Left lung (tissue), 10 donors: ENCODE measurements around the gene ARHGAP44. TPM values are rescaled to one million over a fixed set of nuclear protein-coding genes. Genes with fewer than 3 reads are reported as not detected.
A peak's percentile ranks its signal among the peaks of the same experiment; 100 is the strongest.

Source experiments
- ATAC-seq: fragments of 200-7000 bp; cut with Tn5 transposase; one replicate; pipeline ENCODE4 v1.9.1; 2020; ENCODE audit warnings: moderate library complexity
- DNase-seq, 4 donors: peaks; one replicate each; pipeline ENCODE4 v3.0.0-alpha.2; 2013 to 2020
- H3K27ac ChIP-seq, 2 donors: fragments of 200-600 bp; sonication (generic) in 1 of 2; one replicate each; pipeline versions ENCODE4 v1.5.0 to v1.8.0; 2020 to 2021
- H3K27me3 ChIP-seq, 2 donors: fragments of 200-600 bp; sonication (generic) in 1 of 2; one replicate each; pipeline versions ENCODE4 v1.5.0 to v1.8.0; 2020 to 2021
- H3K36me3 ChIP-seq, 2 donors: fragments of 200-600 bp; sonication (generic) in 1 of 2; one replicate each; pipeline versions ENCODE4 v1.5.0 to v1.8.0; 2020 to 2021
- H3K4me1 ChIP-seq, 2 donors: fragments of 200-600 bp; one replicate each; pipeline ENCODE4 v1.8.0; 2021
- H3K4me3 ChIP-seq, 2 donors: fragments of 200-600 bp; sonication (generic) in 1 of 2; one replicate each; pipeline versions ENCODE4 v1.5.0 to v1.8.0; 2020 to 2021; ENCODE audit warnings: mild to moderate bottlenecking in 1 of 2
- H3K9me3 ChIP-seq, 2 donors: fragments of 200-600 bp; sonication (generic) in 1 of 2; one replicate each; pipeline versions ENCODE4 v1.5.0 to v1.8.0; 2020 to 2021
- intact Hi-C, 2 donors: fragments of 100-400 bp; cut with DNase I; formaldehyde crosslinking; loops; one replicate each; pipeline versions ENCODE4 v1.11.2 to v1.14.2; 2022
- polyA plus RNA-seq, 6 donors: library from polyadenylated mRNA; unstranded; fragments of 120-200 nt; gene quantifications; one replicate each; pipeline ENCODE4 v1.2.1, GENCODE V29; 2013; ENCODE audit not compliant: insufficient read length in 6 of 6
- total RNA-seq, 2 donors: library from RNA; stranded (reverse); fragmentation: NEBNext Ultra II Directional; extraction: Animal tissue kit (Norgen Biotek cat#: 25700); gene quantifications; one replicate each; pipeline ENCODE4 v1.2.1, GENCODE V29; 2021
- TF ChIP-seq, protein P1 (sequence below), 2 donors: fragments of 200-600 bp; sonication (generic) in 1 of 2; IDR thresholded peaks; one replicate each; pipeline versions ENCODE4 v1.5.0 to v1.8.0; 2021; ENCODE audit warnings: antibody characterized with exemption in 2 of 2
- donor health status: DM: no; HTN: yes; CAD: no.
- donor health status: DM: no; HTN: no; CAD: no.

The ARHGAP44 gene
- total and polyA plus RNA-seq, 8 donors = 13.1 to 43.6 (median 17.9) TPM

DNA sequence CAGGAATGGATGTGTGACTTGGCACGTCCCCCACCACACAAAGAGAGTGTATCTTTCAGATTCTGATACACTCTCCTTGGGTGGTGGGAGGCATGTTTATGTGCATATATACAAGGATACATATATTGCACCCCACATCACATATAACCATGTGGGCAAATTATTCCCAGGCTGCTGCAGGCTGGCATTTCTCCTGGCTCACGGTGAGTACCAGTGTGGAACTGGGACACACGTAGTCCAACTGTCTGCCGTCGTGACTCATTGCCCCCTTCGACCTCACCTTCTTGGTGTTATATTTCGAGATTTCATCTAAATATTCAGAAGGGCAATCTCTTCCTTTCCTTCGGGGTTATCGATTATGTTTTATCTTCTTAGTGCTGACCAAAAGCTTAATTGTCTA is 24.4 kb downstream of the ARHGAP44 start:
- TF ChIP-seq, protein P1, sequence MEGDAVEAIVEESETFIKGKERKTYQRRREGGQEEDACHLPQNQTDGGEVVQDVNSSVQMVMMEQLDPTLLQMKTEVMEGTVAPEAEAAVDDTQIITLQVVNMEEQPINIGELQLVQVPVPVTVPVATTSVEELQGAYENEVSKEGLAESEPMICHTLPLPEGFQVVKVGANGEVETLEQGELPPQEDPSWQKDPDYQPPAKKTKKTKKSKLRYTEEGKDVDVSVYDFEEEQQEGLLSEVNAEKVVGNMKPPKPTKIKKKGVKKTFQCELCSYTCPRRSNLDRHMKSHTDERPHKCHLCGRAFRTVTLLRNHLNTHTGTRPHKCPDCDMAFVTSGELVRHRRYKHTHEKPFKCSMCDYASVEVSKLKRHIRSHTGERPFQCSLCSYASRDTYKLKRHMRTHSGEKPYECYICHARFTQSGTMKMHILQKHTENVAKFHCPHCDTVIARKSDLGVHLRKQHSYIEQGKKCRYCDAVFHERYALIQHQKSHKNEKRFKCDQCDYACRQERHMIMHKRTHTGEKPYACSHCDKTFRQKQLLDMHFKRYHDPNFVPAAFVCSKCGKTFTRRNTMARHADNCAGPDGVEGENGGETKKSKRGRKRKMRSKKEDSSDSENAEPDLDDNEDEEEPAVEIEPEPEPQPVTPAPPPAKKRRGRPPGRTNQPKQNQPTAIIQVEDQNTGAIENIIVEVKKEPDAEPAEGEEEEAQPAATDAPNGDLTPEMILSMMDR (IDR thresholded peaks at IDR 0.05) = no peak
- Histone ChIP-seq H3K9me3 (peaks cover 0 to 15% of the 10 kb centered on the region in 2 donors), H3K36me3 (no peaks in the 10 kb centered on the region), H3K27me3 (no peaks in the 10 kb centered on the region), H3K4me1 (no peaks in the 10 kb centered on the region), H3K27ac (no peak overlapping the region), H3K4me3 (no peak overlapping the region)
- intact Hi-C loops = no loop called here
- ATAC-seq (no peak), DNase-seq (no peak)

DNA sequence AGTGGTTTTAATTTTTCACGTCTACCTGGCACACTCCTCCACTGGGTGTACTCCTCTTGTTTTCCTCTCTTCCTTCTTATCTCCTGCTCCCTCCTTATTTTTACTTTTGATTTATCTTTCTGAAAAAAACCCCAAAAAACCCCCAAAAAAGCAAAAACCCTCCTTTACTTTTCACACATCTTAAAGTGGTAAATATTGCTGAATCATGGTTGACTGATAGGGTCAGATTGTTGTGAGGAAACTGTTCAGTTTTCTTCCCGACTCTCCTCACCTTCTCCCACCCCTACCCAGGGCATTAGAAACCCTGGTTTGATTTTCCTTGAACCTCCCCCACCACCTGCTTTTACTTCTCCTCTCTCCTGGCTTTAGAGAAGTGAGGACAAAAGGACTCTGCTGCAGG is 25.4 kb downstream of the ARHGAP44 start:
- DNase-seq (no peak), ATAC-seq (no peak)
- TF ChIP-seq, protein P1 (IDR thresholded peaks at IDR 0.05) = no peak
- intact Hi-C loops = no loop called here
- Histone ChIP-seq H3K9me3 (peaks cover 0 to 6% of the 10 kb centered on the region in 2 donors), H3K27me3 (no peaks in the 10 kb centered on the region), H3K27ac (no peak overlapping the region), H3K4me3 (no peak overlapping the region), H3K4me1 (no peaks in the 10 kb centered on the region), H3K36me3 (no peaks in the 10 kb centered on the region)

DNA sequence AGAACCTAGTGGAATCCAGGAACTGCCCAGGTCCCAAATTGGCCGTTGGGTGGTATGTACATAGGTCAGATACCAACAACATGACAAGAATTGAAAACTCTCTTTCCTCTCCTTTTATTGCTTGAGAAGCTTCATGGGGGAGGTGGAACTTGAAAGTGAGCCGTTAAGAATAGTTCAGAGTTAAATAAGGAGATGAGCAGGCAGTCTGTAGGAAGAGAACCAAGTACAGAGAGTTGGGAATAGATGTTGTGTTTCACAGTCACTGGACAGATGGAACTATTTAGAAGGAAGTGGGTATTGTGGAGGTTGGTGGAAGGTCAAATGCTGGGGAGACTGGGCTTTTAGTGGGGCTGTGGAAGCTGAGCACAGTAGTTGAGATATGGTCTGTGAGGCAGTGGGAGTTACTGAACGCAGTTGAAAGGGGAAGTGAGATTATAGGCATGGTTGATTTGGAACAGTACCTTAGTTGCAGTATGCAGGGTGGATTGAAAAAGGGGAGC is 26.4 kb downstream of the ARHGAP44 start:
- ATAC-seq (no peak), DNase-seq (no peak)
- Histone ChIP-seq H3K4me3 (no peak overlapping the region), H3K36me3 (no peaks in the 10 kb centered on the region), H3K4me1 (no peaks in the 10 kb centered on the region), H3K9me3 (no peaks in the 10 kb centered on the region), H3K27me3 (no peaks in the 10 kb centered on the region), H3K27ac (no peak overlapping the region)
- TF ChIP-seq, protein P1 (IDR thresholded peaks at IDR 0.05) = no peak
- intact Hi-C loops = no loop called here

DNA sequence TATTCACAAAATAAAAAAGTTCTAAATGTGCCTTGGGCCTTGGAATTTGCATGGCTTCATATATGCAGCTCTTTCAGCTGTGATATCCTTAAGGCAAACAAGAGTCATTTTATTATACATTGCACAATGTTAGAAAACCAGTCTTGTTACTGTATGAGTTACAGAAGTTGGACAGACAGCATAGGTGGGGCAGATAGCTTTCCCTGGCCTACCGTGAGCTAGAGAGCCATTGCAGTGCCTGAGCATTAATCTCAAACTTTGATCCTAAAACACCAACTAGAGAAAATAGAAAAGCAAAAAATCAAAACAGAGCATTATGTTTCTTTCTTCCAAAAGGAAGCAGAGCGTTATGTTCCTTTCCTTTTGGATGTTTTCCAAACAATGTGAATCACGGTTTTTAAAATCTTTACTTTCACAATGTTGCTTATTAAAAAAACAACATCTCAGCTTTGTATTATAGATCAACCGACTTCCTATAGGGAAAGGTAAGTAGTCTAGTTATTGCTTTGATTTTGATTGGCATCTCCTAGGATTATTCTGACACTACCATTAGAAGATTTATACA is 32.2 kb downstream of the ARHGAP44 start:
- ATAC-seq (peak; percentile 90), DNase-seq (no peak)
- no peaks in the 10 kb centered on the region for H3K27me3 ChIP-seq
- no peaks in the 10 kb centered on the region for H3K36me3 ChIP-seq
- no peak overlapping the region for H3K4me3 ChIP-seq
- H3K4me1 ChIP-seq = no peaks in the 10 kb centered on the region
- H3K9me3 ChIP-seq = no peaks in the 10 kb centered on the region
- TF ChIP-seq, protein P1 (IDR thresholded peaks at IDR 0.05) = no peak
- intact Hi-C loops = no loop called here
- no peak overlapping the region for H3K27ac ChIP-seq

DNA sequence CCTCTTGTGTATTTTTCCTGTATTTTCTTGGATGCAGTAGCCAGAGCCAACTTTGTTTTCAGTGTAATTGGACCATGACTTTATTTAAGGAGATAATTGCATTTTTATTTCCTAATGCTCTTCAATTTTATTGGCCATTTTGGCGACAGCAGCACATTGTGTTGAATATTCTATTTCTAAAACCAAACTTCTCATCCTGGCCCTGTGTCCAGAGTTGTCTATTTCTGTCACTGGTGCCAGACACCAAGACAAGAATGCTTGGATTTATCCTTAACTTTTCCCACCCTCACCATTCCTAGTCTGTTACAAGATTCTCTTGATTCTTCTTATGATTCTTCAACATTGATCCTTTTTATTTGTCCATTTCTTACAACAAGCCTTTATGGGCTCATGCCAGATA is 37.1 kb downstream of the ARHGAP44 start:
- ATAC-seq = no peak
- intact Hi-C loops = no loop called here
- Histone ChIP-seq H3K36me3 (no peaks in the 10 kb centered on the region), H3K27me3 (no peaks in the 10 kb centered on the region), H3K4me1 (no peaks in the 10 kb centered on the region), H3K9me3 (peaks cover 0 to 5% of the 10 kb centered on the region in 2 donors), H3K27ac (no peak overlapping the region), H3K4me3 (no peak overlapping the region)
- no peak for DNase-seq
- TF ChIP-seq, protein P1 (IDR thresholded peaks at IDR 0.05) = no peak
